CD4-positive, alpha-beta T cell treated with Interleukin-12 subunit alpha and Interleukin-12 subunit beta, for 1 hour (primary cell): Measurements from ENCODE around the gene PCAT7.
"Not testable (repeated sequence)": the region's sequence is repeated elsewhere in the genome, so short reads cannot be mapped to it uniquely, and the experiment has no call there.

ENCODE experiments used
- DNase-seq: peaks from one replicate; pipeline ENCODE4 v3.0.0-alpha.2; 2020

The PCAT7 gene

GRCh38 chr9:94554439-94555331 lies at the start of gene PCAT7:
Gene PCAT7, plus strand, starts transcription at chr9:94555083.
- peak; percentile 18 for DNase-seq

GRCh38 chr9:94506370-94506769 lies 48.5 kb upstream of the PCAT7 start:
- DNase-seq: not testable (repeated sequence)

GRCh38 chr9:94507531-94508258 lies 47.2 kb upstream of the PCAT7 start:
- DNase-seq: no peak

- no peak for DNase-seq
These were observed 43.5 kb upstream of the PCAT7 start for GRCh38 chr9:94511134-94511954.

- no peak for DNase-seq
These were observed 43.0 kb upstream of the PCAT7 start for GRCh38 chr9:94511955-94512265.

GRCh38 chr9:94514722-94515121 lies 40.2 kb upstream of the PCAT7 start:
- DNase-seq: no peak

- DNase-seq: no peak
These were observed 37.6 kb upstream of the PCAT7 start for GRCh38 chr9:94517254-94517653.

- no peak for DNase-seq
These were observed 29.4 kb upstream of the PCAT7 start for GRCh38 chr9:94525396-94526035.

GRCh38 chr9:94526271-94526670 lies 28.6 kb upstream of the PCAT7 start:
- no peak for DNase-seq

- DNase-seq: no peak
These were observed 27.9 kb upstream of the PCAT7 start for GRCh38 chr9:94526951-94527350.

- DNase-seq: no peak
These were observed 26.0 kb upstream of the PCAT7 start for GRCh38 chr9:94528886-94529285.

- DNase-seq: no peak
These were observed 21.7 kb upstream of the PCAT7 start for GRCh38 chr9:94533155-94533554.

- no peak for DNase-seq
These were observed 21.3 kb upstream of the PCAT7 start for GRCh38 chr9:94533601-94534000.

GRCh38 chr9:94534901-94535300 lies 20.0 kb upstream of the PCAT7 start:
- no peak for DNase-seq

GRCh38 chr9:94538908-94539307 lies 16.0 kb upstream of the PCAT7 start:
- no peak for DNase-seq

GRCh38 chr9:94544335-94544734 lies 10.5 kb upstream of the PCAT7 start:
- not testable (repeated sequence) for DNase-seq

GRCh38 chr9:94545940-94546339 lies 8.9 kb upstream of the PCAT7 start:
- no peak for DNase-seq

GRCh38 chr9:94553029-94553938 lies 1.6 kb upstream of the PCAT7 start:
- DNase-seq: no peak

GRCh38 chr9:94554078-94554438 lies 825 bp upstream of the PCAT7 start:
- no peak for DNase-seq

GRCh38 chr9:94557376-94557775 lies 2.5 kb downstream of the PCAT7 start:
- no peak for DNase-seq

- DNase-seq: no peak
These were observed 5.4 kb downstream of the PCAT7 start for GRCh38 chr9:94560237-94560636.

GRCh38 chr9:94563548-94563947 lies 8.7 kb downstream of the PCAT7 start:
- DNase-seq: no peak
